UCSD-AML1 (cell line): ENCODE results near the gene TUBA4A.

Experiments used
- DNase-seq: peaks from one replicate; lab custom pipeline; 2025; ENCODE audit not compliant: unreplicated experiment; lab: John Stamatoyannopoulos, UW

The TUBA4A gene

DNA sequence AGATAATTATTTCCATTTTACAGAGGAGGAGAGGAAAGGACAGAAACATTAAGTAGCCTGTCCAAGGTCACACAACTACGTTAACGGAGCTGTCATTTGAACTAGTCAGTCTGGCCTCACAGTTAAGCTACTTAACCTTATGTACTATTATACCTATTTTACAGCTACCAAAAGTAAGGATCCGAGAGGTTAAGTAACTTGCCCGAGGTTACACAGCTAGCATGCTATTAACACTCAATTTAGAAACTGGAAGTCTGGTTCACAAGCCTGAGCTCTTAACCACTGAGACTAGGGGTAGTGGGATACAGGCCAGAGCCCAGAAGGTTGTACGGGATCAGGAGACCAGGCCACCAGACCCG is 8.9 kb downstream of the TUBA4A start:
- no peak for DNase-seq

DNA sequence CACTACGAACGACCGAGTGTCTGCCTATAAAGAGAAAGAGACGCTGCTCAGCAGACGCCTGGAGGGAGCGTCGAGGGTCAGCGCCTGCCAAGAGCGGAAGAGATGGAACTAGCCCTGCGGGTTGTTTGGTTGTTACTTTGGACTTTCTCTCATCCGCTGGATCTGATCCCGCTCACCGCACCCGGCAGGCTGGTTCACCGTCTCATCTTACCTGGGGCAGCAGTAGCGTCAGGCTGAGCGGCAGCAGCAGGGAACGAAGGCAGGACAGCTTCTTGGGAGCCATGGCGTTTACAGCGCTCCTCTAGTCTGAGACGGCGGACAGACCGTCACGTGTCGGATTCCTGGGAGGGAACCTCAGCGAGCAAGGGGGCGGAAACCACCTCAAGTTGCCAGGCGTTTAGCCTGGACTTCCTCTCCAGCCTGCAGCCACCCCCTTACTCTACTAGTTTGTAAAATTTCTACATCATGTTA is 10.4 kb downstream of the TUBA4A start:
- DNase-seq, result no peak

- DNase-seq, result no peak
These were observed 19.4 kb downstream of the TUBA4A start for GRCh38 chr2:219234331-219234730.

GRCh38 chr2:219230059-219230540 is 23.6 kb downstream of the TUBA4A start:
- peak; percentile 54 for DNase-seq

DNA sequence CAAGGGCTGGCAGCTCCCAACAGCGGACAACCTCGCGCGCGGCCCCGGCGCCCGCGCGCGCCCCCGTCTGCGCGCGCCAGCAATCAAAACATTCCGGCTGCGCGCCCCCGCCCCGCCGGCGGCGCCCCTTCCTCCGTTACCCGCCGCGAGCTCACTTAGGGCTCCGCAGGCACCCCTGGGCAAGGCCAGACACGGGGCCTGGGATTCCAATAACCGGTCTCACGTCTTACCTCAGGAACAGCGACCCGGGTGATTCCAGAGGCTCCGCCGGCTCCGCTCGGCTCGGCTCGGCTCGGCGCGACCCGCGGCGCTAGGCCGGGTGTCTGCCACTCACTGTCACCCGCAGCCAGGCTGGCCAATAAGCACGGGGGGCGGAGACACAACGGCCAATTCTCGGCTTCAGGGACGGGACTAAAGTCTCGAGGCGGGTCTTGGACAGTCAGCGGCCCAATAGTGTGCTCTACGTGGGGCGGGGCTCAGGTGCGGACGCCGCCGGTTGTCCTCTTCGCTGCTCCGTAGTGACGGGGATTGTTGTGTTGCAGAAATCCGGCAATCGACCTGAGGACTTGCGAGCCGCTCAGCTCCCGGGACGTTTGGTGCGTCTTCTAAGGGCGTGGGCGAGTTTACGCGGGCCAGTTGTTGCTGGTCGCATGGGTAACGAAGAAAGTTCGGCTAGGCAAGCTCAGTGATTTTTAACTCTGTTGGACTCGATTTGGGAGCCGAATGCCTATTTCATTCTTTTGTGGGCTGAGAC is 24.2 kb downstream of the TUBA4A start, which contains the start of the genes ANKZF1 and ATG9A:
Gene ANKZF1, plus strand, starts transcription at position 502 of the 754 bp plus-strand sequence. CDS start 452 bp downstream, outside the sequence.
Gene ATG9A, minus strand, starts transcription at position 332 of the 754 bp plus-strand sequence. CDS start 1,612 bp downstream, outside the sequence.
- DNase-seq, result peak; percentile 98

GRCh38 chr2:219228911-219229304 is 24.8 kb downstream of the TUBA4A start:
- no peak for DNase-seq

GRCh38 chr2:219228041-219228910 is 25.4 kb downstream of the TUBA4A start:
- DNase-seq, result peak; percentile 28

GRCh38 chr2:219225350-219225749 is 28.4 kb downstream of the TUBA4A start:
- DNase-seq, result peak; percentile 51

DNA sequence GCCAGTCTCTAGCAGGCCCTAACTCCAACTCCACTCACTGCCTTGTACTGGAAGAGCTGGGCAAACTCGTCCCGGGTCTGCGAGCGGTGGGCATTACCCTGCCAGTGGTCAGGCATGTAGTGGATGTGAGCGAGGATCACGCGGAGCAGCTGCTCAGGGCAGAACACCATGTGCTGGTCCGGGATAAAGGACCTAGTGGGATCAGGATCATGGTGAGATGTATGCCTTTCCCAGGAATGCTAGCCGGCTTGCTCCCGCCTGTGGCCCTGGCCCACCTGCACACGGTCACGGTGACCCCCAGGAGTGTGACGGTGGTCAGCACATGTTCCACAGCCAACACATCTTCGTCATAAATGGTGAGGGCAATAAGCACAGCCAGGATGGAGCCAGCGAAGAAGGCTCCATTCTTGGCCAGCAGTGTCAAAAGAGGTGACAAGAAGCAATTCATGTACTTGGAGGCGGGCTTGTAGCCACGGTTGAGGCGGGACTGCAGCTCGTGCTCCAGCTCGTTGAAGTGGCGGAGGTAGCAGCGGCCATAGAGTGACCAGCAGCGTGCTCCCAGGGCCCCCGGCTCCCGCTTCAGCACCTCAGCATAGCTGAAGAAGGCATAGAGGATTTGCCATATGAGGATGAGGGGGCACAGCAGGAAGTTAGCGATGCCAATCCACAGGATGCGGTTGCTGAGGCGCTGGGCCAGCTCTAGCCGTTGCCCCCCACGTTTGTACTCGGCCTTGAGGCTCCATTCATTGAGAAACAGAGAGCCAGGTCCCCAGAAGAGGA is 29.7 kb downstream of the TUBA4A start:
- no peak for DNase-seq

- DNase-seq, result no peak
These were observed 31.7 kb downstream of the TUBA4A start for GRCh38 chr2:219221957-219222518.

GRCh38 chr2:219220652-219221402 is 32.9 kb downstream of the TUBA4A start:
- DNase-seq, result no peak

- no peak for DNase-seq
These were observed 33.8 kb downstream of the TUBA4A start for GRCh38 chr2:219219784-219220532.

DNA sequence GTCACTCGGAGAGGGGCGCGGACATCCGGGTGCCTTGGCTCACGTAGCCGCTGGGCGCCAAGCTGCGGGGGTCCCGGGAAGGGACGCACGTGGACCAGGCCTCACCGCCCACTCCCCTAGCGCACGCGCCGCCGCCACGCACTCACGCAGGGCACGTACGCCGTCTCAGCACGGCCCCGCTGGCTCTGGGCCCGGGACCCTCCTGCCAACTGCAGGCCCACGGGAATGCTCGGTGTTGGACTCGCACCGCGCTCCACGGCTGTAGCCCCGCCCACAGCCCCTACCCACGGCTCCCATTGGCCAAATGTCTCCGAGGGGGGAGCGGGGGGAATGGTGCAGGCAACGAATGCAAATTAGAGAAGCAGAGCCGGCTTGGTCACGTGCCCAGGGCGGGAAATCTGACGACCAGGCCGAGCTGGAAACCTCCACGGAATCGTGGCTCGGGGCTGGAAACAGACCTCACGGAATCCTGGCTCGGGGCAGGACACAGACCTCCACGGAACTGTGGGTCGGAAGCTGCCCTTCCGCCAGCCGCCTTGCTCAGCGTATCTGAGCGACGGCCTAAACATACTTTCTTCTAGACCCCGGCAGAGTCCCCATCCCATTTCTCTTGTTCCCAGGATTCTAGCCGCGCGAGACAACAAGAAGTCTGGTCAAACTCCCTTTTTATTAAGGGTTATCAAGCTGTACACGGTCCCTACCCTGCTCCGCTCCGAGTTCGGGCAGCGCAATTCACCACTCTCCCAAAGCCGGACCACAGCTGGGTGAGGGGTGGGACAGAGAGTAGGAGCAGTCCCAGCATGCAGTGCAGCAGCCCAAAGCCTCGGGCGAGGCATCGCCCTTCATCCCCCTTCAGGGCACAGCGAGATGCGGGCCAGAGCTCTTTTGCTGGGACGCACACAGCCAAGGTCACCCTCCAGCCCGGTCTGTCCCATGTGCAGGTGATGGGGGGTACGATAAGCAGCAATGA is 34.7 kb downstream of the TUBA4A start, which contains the start of gene ABCB6:
Gene ABCB6, minus strand, starts transcription at position 227 of the 970 bp plus-strand sequence. CDS start 285 bp downstream, outside the sequence.
- DNase-seq, result no peak

DNA sequence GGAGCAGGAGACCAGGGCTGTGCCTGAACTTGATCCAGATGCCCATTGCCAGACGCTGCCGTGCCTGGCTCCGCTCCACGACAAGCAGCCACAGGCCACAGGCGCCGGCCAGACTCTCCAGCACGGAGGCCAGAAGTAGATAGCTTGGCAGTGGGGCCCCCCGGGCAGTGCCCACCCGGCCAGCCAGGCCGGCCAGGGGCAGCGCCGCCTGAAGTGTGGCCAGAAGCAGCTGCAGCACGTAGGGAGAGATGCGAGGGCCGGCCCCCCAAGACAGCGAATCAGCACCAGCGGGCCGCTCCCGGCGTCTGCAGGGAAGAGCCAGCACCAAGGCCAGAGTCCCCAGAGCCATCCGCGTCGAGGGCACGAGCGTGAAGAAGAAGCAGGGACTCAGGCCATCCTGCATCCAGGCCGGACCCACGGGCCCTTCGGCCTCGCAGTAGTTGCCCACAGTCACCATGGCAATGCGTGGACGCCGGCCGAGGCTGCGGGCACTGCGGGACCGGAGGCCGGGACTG is 35.4 kb downstream of the TUBA4A start:
- DNase-seq, result no peak

GRCh38 chr2:219216535-219216915 is 37.2 kb downstream of the TUBA4A start:
- DNase-seq, result no peak

DNA sequence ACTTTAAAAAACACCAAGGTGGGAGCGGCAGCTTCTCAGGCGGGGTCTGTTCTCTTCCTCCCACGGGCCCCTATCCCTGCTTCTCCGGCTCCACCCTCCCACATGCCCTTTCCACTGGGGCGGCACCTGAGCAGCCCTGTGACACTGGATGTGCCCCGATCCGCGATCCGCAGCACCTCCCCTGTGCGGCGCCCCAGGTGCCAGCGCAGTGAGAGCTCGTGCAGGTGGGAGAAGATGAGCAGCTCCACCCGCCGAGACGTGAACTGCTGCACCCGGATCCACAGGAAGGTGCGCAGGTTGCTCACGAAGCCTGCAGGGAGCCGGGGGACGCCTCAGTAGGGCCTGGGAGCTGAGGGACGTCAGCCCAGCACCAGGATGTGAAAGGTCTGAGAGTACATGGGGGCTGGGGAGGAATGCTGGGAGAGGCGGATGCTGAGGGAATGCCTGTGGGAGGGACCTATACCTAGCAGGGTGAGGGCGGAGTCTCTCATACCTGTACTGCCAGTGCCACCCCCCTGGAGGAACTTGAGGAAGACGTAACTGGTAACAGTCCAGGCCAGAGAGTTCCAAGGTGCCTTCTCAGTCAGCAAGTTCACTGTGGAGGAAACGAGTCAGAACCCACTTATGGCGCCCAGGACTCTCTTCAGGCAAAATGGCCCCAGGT is 37.7 kb downstream of the TUBA4A start:
- DNase-seq, result no peak

DNA sequence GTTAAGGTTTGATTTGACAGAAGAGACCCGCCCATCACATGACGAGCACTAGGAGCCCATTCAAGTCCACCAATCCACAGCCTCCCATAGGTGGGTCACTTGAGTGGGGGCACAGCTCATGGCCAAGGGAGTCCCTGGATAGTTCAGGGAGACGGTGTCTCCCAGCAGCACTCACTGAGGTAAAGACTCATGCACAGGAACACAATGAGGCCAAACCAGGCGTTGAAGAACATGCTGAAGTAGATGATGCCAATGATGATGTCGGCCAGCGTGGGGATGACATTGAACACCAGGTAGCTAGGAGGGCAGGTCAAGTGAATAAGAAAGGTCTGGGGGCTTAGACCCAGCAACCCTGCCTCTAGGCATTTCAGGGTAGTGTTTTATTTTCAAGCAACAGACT is 38.9 kb downstream of the TUBA4A start:
- DNase-seq, result no peak
